H7 (cell line): ENCODE results near the gene CPA5. TPM values are rescaled to one million over a fixed set of nuclear protein-coding genes. Genes with fewer than 3 reads are reported as not detected.

ENCODE experiments used
- DNase-seq: peaks from one replicate; pipeline ENCODE4 v3.0.0; 2012
- H3K27me3 ChIP-seq: 2 replicates; pipeline ENCODE4 v1.6.0; 2011; ENCODE audit warnings: mild to moderate bottlenecking, low read length; ENCODE audit not compliant: control insufficient read depth, insufficient read depth
- H3K36me3 ChIP-seq: replicated peaks from 2 replicates; pipeline ENCODE4 v1.5.1; 2011; ENCODE audit warnings: low read length; ENCODE audit not compliant: control insufficient read depth, insufficient read depth
- H3K4me3 ChIP-seq: 2 replicates; pipeline ENCODE4 v1.5.1; 2011; ENCODE audit warnings: low read depth, mild to moderate bottlenecking, control low read depth, low read length, moderate library complexity; ENCODE audit not compliant: insufficient read depth
- total RNA-seq: library from RNA; depleted of rRNA; stranded (reverse); fragments of >200 nt; shearing (Covaris generic); gene quantifications from 2 replicates; pipeline ENCODE4 v1.2.3, GENCODE V29; 2014

The CPA5 gene
- total RNA-seq, 1 experiment from 2014 or later, result 0.24 TPM

GRCh38 chr7:130345725-130346124 is 1.1 kb downstream of the CPA5 start:
- no peaks in the 10 kb centered on the region for H3K36me3 ChIP-seq
- H3K27me3 ChIP-seq, result no peaks in the 10 kb centered on the region
- DNase-seq, result no peak
- H3K4me3 ChIP-seq, result no peak overlapping the region

DNA sequence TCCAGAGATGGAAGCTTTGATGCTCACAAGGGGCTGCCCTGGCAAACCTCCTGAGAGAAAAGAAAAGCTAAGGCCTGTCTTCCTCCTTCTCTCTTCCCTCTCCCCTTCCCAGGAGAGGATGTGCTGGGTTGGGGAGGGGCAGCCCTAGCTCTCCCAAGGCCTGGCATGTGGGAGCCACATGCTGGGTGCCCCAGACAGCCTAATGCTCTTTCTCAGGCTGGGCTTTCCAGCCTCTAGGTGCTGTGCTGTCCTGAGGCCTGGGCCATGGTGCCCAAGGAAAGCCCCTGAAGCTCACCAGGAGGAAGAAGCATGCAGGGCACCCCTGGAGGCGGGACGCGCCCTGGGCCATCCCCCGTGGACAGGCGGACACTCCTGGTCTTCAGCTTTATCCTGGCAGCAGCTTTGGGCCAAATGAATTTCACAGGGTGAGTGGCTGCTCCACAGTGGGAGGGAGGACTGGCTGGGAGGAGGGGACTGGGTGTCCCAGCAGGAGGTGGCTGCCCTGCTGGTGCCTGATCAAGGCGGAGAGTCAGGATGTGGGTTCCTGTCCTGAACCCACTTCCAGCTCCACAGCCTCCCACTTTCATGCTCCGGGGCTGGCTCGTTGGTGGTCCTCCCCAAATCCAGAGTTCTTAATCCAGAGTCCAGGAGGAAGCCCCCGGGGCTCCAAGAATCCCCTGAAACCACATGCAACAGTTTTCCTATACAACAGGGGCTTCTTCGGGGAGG is 1.7 kb downstream of the CPA5 start:
- H3K27me3 ChIP-seq, result no peaks in the 10 kb centered on the region
- no peak for DNase-seq
- H3K4me3 ChIP-seq, result no peak overlapping the region
- no peaks in the 10 kb centered on the region for H3K36me3 ChIP-seq

- H3K4me3 ChIP-seq, result no peak overlapping the region
- H3K36me3 ChIP-seq, result no peaks in the 10 kb centered on the region
- H3K27me3 ChIP-seq, result no peaks in the 10 kb centered on the region
- no peak for DNase-seq
Measured at GRCh38 chr7:130346941-130347340, 2.3 kb downstream of the CPA5 start.

DNA sequence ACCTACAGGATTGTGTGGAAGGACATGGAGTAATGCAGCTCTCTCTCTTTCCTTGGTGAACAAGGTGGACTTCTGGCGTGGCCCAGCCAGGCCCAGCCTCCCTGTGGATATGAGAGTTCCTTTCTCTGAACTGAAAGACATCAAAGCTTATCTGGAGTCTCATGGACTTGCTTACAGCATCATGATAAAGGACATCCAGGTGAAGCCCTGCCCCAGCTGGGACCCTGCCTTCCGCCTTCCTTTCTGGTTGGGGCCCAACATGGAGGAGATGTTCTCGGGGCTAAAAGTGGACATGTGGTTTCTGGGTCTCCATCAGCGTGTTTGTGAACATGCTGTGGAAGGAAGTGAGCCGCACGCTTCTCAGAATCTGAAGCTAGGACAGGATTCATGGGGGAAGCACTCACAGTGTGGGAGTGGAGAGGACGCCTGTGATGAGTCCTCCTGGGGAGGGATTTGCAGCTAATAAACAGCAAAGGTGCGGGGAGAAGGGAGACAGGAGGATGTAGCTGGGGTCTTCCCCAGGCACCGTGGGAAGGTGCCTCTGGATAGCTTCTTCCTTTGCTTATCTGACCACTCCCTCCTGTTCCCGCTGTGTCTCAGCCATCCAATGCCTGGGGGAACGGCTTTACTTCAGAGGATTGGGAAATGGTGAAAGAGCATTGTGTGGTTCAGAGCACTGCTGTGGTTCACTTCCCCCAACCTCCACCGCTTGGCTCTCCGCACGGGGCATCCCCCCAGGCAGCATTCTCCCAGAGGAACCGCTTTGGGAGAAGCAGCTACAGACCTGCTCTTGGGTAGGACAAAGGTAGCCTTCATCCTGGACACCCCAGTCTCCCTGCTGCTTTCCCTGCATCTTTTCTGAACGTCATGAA is 5.5 kb downstream of the CPA5 start:
- H3K4me3 ChIP-seq, result no peak overlapping the region
- H3K27me3 ChIP-seq, result no peaks in the 10 kb centered on the region
- no peak for DNase-seq
- no peaks in the 10 kb centered on the region for H3K36me3 ChIP-seq

- Histone ChIP-seq H3K27me3 (no peaks in the 10 kb centered on the region), H3K4me3 (no peak overlapping the region), H3K36me3 (no peaks in the 10 kb centered on the region)
- no peak for DNase-seq
Measured at GRCh38 chr7:130350945-130351790, 6.6 kb downstream of the CPA5 start.

GRCh38 chr7:130351791-130352090 is 7.1 kb downstream of the CPA5 start:
- no peak for DNase-seq
- Histone ChIP-seq H3K4me3 (no peak overlapping the region), H3K27me3 (no peaks in the 10 kb centered on the region), H3K36me3 (no peaks in the 10 kb centered on the region)

GRCh38 chr7:130352194-130353074 is 7.8 kb downstream of the CPA5 start:
- no peak for DNase-seq
- H3K36me3 ChIP-seq, result no peaks in the 10 kb centered on the region
- no peaks in the 10 kb centered on the region for H3K27me3 ChIP-seq
- no peak overlapping the region for H3K4me3 ChIP-seq

DNA sequence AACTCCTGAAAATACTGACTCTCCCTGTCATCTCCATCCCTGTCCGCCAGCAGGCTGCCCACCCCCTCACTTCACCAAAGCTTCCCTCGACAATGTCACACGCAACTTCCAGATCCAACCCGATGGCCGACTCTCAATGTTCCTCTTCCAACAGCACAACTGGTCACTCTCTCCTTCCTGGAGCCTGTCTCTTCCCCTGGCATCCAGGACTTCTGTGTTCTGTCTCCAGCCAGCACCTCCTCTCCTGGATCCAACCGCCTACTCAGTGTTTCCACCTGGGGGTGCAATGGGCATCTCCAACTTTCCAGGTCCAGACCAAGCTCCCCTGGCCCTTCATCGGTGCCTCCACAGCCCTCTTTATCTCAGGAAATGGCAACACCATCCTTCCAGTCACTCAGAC is 8.6 kb downstream of the CPA5 start:
- H3K36me3 ChIP-seq, result no peaks in the 10 kb centered on the region
- no peak for DNase-seq
- H3K27me3 ChIP-seq, result no peaks in the 10 kb centered on the region
- H3K4me3 ChIP-seq, result no peak overlapping the region

GRCh38 chr7:130356121-130356875 is 11.7 kb downstream of the CPA5 start:
- Histone ChIP-seq H3K36me3 (no peaks in the 10 kb centered on the region), H3K4me3 (no peak overlapping the region), H3K27me3 (no peaks in the 10 kb centered on the region)
- DNase-seq, result peak; percentile 71

DNA sequence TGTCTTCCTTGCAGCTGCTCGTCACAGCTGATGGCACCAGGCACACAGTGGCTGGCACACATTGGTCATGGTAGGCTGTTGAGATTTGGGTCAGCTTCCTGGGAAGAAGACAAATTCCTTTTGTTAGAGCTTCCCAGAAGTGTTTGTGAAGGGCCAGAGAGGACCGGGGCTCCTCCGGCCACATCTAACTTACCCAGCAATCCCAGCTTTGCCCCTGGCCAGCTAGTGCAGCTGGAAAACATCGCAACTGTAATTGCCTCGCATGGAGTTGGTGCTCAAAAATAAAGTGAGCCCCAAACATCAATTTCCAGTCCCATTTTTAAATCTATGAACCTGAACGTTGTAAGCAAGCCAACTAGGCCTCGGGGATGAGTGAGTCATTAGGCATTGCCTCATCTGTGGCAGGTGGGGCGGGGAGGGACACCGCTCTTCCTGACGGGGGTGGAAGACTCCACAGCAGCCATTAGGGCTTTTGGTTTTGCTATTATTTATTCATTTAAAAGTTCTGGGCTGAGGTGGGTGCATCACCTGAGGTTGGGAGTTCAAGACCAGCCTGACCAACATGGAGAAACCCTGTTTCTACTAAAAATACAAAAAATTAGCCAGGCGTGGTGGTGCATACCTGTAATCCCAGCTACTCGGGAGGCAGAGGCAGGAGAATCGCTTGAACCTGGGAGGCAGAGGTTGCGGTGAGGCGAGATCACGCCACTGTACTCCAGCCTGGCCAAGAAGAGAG is 12.4 kb downstream of the CPA5 start:
- no peaks in the 10 kb centered on the region for H3K36me3 ChIP-seq
- H3K4me3 ChIP-seq, result no peak overlapping the region
- H3K27me3 ChIP-seq, result no peaks in the 10 kb centered on the region
- no peak for DNase-seq

DNA sequence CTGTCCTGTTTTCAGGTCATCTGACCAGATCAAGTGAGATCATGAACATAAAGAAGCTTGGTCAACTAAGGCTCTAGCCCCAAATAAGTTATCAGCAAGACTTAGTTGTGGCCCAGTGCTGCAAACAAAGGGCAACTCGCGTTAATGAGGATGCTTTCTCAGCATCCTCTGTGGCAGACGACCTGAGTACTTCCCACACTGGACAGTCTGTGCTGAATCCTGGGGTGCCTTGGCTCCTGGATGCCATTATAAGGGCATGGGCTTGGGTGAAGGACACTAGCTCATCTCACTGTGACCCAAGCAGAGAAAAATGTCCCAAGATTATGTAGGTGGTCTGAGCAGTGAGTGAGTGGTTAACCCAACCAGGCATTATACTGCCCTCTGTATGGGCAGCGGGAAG is 13.9 kb downstream of the CPA5 start:
- Histone ChIP-seq H3K4me3 (no peak overlapping the region), H3K36me3 (no peaks in the 10 kb centered on the region), H3K27me3 (no peaks in the 10 kb centered on the region)
- no peak for DNase-seq

DNA sequence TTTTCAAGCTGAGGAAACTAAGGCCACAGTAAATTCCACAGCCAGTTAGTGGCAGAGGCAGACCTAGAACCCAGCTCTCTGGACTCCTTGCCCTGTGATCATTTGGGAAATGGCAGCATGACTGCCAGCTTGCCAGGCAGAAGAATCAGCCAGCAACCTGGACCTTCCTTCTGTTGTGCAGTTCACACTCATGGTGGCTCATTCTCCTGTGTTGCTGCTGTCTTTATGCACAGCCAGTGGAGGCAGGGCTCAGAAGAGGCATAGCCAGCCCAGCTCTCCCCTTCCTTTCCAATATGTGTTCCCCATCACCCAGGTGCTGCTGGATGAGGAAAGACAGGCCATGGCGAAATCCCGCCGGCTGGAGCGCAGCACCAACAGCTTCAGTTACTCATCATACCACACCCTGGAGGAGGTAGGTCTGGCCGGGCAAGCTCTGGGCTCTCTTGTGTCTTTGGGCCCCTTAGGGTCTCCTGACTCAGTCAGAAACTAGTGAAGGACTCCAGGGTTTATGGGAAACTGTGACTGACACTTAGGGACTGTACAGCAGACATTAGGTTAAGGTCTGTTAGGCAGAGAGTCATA is 14.8 kb downstream of the CPA5 start:
- DNase-seq, result no peak
- Histone ChIP-seq H3K4me3 (no peak overlapping the region), H3K27me3 (no peaks in the 10 kb centered on the region), H3K36me3 (no peaks in the 10 kb centered on the region)

- DNase-seq, result no peak
- Histone ChIP-seq H3K4me3 (no peak overlapping the region), H3K27me3 (no peaks in the 10 kb centered on the region), H3K36me3 (no peaks in the 10 kb centered on the region)
Measured at GRCh38 chr7:130360518-130360917, 15.9 kb downstream of the CPA5 start.
